Esophagus squamous epithelium (tissue), 4 donors: ENCODE data around the gene CLTC.

Experiments
- POLR2A ChIP-seq, 4 donors: fragments of 450-650 bp; IDR thresholded peaks; one replicate each; pipeline ENCODE4 v1.6.1; 2017; ENCODE audit warnings: antibody characterized with exemption in 4 of 4, mild to moderate bottlenecking in 4 of 4, moderate library complexity in 3 of 4
- TF ChIP-seq, protein P1 (sequence below), 6 experiments: fragments of 450-650 bp in 4 of 6; fragments of 200-600 bp in 2 of 6; sonication (generic) in 2 of 6; IDR thresholded peaks; one replicate each; pipeline ENCODE4 v1.5.1; 2016 to 2019; ENCODE audit warnings: antibody characterized with exemption in 6 of 6, mild to moderate bottlenecking in 4 of 6, moderate library complexity in 4 of 6

DNA sequence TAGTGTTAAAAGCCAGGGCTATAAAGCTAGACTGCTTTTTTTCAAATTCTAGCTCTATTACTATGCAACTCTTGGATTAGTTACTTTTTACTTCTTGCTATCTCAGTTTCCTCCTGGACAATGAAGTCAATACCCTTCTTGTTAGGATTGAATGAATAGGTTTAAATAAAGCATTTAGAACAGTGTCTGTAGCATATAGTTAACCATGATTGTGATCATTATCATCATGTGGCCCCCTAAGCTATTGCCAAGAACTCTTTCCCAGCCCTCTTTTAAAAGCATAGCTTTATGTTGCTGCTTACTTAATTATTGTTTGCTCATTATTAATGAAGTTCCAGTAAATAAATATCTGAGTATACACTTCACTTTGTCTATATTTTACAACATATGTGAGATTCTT is 92.2 kb downstream of the CLTC start:
- TF ChIP-seq, protein P1, sequence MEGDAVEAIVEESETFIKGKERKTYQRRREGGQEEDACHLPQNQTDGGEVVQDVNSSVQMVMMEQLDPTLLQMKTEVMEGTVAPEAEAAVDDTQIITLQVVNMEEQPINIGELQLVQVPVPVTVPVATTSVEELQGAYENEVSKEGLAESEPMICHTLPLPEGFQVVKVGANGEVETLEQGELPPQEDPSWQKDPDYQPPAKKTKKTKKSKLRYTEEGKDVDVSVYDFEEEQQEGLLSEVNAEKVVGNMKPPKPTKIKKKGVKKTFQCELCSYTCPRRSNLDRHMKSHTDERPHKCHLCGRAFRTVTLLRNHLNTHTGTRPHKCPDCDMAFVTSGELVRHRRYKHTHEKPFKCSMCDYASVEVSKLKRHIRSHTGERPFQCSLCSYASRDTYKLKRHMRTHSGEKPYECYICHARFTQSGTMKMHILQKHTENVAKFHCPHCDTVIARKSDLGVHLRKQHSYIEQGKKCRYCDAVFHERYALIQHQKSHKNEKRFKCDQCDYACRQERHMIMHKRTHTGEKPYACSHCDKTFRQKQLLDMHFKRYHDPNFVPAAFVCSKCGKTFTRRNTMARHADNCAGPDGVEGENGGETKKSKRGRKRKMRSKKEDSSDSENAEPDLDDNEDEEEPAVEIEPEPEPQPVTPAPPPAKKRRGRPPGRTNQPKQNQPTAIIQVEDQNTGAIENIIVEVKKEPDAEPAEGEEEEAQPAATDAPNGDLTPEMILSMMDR (IDR thresholded peaks at IDR 0.05): no peak
- no peak for TF ChIP-seq POLR2A (IDR thresholded peaks at IDR 0.05)
